Stimulated activated effector memory CD8-positive, alpha-beta T cell treated with anti-CD3 and anti-CD28 coated beads, Interleukin-12 subunit alpha, Interleukin-12 subunit beta, amount 100 ng/mL, for 72 hours (primary cell): Measurements from ENCODE around the gene RAPGEF2.
"Not testable (repeated sequence)": the region's sequence is repeated elsewhere in the genome, so short reads cannot be mapped to it uniquely, and the experiment has no call there.

Source experiments
- ATAC-seq: fragments of 150-1000 bp; cut with Tn5 transposase; 2 replicates; pipeline ENCODE4 v1.10.0; 2021
- DNase-seq, 2 donors: peaks; one replicate each; pipeline ENCODE4 v3.0.0; 2021 to 2022; ENCODE audit warnings: low spot score in 2 of 2
- H3K27ac Mint-ChIP-seq: one replicate; pipeline ENCODE4 v1.8.0; 2022; ENCODE audit warnings: mild to moderate bottlenecking, mixed read lengths
- H3K36me3 Mint-ChIP-seq: one replicate; pipeline ENCODE4 v1.8.0; 2022; ENCODE audit warnings: mild to moderate bottlenecking, mixed read lengths
- H3K4me1 Mint-ChIP-seq: one replicate; pipeline ENCODE4 v1.8.0; 2022; ENCODE audit warnings: mixed read lengths
- H3K4me3 Mint-ChIP-seq: one replicate; pipeline ENCODE4 v1.8.0; 2022; ENCODE audit warnings: mild to moderate bottlenecking, mixed read lengths
- H3K9me3 Mint-ChIP-seq: one replicate; pipeline ENCODE4 v1.8.0; 2022; ENCODE audit warnings: mixed read lengths

The RAPGEF2 gene

DNA sequence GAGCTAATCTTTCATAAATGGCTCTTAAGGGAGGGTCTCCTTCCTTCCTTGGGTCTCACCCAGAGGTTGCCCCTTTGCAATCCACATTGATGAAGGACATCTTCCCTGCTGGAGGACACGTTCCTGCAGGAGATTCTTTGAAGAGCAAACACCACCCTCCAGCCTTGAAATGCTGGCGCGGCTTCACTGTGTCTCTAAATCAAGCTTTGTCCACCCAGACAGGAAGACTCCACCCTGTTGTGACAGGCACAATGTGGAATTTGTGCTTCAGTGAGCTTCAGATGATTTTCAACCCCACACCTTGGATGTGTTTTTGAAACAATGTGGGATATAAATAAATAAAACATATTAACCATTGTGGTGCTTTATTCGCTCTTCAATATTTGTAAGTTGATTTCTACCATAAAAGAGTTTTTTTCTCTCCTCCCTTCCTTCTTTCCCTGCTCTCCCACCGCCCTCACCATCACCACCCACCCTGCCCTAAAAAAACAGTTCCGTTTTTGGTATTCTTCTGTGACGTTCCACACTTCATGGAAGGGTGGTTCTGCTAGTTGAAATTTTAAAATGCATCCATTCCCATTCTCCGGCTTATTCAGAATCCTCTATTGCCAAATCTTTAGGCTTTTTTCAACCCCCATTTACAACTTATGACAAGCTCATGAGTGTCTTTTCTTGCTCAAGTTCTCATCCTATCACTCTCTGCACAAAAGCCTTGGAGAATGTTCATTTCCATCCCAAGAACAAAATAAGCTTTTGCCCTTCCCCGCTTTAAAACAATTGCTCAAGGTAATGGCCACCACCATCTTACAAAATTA is 264.3 kb downstream of the RAPGEF2 start:
- no peak for DNase-seq
- Mint-ChIP-seq H3K36me3 (no peaks in the 10 kb centered on the region), H3K4me1 (no peaks in the 10 kb centered on the region), H3K27ac (no peak overlapping the region), H3K9me3 (no peaks in the 10 kb centered on the region), H3K4me3 (no peak overlapping the region)
- no peak for ATAC-seq

GRCh38 chr4:159367781-159368080 is 264.9 kb downstream of the RAPGEF2 start:
- H3K4me3 Mint-ChIP-seq = no peak overlapping the region
- DNase-seq (no peak), ATAC-seq (no peak)
- no peaks in the 10 kb centered on the region for H3K4me1 Mint-ChIP-seq
- no peaks in the 10 kb centered on the region for H3K9me3 Mint-ChIP-seq
- H3K36me3 Mint-ChIP-seq = no peaks in the 10 kb centered on the region
- no peak overlapping the region for H3K27ac Mint-ChIP-seq

- no peak overlapping the region for H3K27ac Mint-ChIP-seq
- no peak overlapping the region for H3K4me3 Mint-ChIP-seq
- H3K9me3 Mint-ChIP-seq = no peaks in the 10 kb centered on the region
- no peaks in the 10 kb centered on the region for H3K4me1 Mint-ChIP-seq
- ATAC-seq (no peak), DNase-seq (no peak)
- H3K36me3 Mint-ChIP-seq = no peaks in the 10 kb centered on the region
Observed at GRCh38 chr4:159368320-159368719, 265.4 kb downstream of the RAPGEF2 start.

GRCh38 chr4:159369256-159369655 is 266.4 kb downstream of the RAPGEF2 start:
- Mint-ChIP-seq H3K4me3 (no peak overlapping the region), H3K9me3 (no peaks in the 10 kb centered on the region), H3K4me1 (no peaks in the 10 kb centered on the region), H3K27ac (no peak overlapping the region), H3K36me3 (no peaks in the 10 kb centered on the region)
- no peak for DNase-seq
- ATAC-seq = no peak

- H3K4me3 Mint-ChIP-seq = no peak overlapping the region
- no peak overlapping the region for H3K27ac Mint-ChIP-seq
- no peaks in the 10 kb centered on the region for H3K36me3 Mint-ChIP-seq
- H3K9me3 Mint-ChIP-seq = no peaks in the 10 kb centered on the region
- no peaks in the 10 kb centered on the region for H3K4me1 Mint-ChIP-seq
- DNase-seq (no peak), ATAC-seq (no peak)
Observed at GRCh38 chr4:159370286-159370685, 267.4 kb downstream of the RAPGEF2 start.

DNA sequence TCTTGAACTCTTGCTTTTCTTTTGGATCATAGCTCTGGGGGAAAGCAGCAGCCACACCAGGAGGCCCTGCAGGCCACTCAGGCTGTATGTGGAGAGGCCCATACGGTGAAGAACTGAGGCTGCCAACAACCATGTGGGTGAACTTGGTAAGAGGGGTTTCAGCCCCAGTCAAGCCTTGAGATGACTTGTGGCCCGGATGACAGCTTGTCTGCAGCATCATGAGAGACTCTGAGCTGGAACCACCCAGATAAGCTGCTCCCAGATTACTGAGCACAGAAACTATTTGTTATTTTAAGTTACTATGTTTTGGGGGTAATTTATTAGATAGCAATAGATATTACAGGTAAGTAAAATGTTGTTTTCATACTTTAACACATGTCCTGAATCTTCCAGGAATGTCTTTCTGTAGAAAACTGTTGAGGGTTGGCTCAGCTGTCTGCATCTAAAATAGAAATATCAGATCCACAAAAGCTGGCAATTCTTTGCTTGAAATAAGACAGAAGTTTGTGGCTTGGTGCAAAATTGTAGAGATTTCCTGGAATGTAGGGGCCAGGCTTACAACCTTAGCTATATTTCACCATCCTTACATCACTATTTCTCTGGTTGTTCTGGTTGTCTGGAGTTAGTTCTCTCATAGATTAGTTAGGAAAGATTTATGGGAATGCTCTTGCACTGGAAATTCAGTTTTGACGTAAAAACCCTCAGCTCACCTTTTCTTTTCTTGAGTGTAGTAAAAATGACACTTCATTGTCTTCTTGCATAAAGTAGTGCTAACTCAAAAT is 272.1 kb downstream of the RAPGEF2 start:
- no peak for DNase-seq
- Mint-ChIP-seq H3K4me3 (no peak overlapping the region), H3K36me3 (no peaks in the 10 kb centered on the region), H3K9me3 (no peaks in the 10 kb centered on the region), H3K4me1 (no peaks in the 10 kb centered on the region), H3K27ac (no peak overlapping the region)
- no peak for ATAC-seq

DNA sequence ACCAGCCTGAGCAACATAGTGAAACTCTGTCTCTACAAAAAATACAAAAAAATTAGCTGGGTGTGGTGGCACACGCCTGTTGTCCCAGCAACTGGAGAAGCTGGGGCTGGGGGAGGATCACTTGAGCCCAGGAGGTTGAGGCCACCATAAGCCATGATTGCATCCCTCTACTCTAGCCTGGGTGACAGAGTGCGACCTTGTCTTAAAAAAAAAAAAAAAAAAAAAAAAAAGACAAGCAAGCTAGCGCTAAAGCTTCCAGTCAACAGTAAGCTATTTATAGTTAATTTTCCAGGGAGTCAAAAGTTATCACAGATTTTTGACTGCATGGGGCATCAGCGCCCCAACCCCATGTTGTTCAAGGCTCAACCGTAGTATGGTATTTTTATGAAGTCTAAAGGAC is 273.4 kb downstream of the RAPGEF2 start:
- Mint-ChIP-seq H3K27ac (no peak overlapping the region), H3K36me3 (no peaks in the 10 kb centered on the region), H3K9me3 (no peaks in the 10 kb centered on the region), H3K4me3 (no peak overlapping the region), H3K4me1 (no peaks in the 10 kb centered on the region)
- ATAC-seq = no peak
- no peak for DNase-seq

GRCh38 chr4:159378056-159378616 is 275.3 kb downstream of the RAPGEF2 start:
- Mint-ChIP-seq H3K36me3 (no peaks in the 10 kb centered on the region), H3K9me3 (no peaks in the 10 kb centered on the region), H3K4me1 (no peaks in the 10 kb centered on the region), H3K27ac (no peak overlapping the region), H3K4me3 (no peak overlapping the region)
- DNase-seq (no peak), ATAC-seq (no peak)

GRCh38 chr4:159379064-159379463 is 276.2 kb downstream of the RAPGEF2 start:
- H3K27ac Mint-ChIP-seq, DNase-seq, ATAC-seq, H3K4me3 Mint-ChIP-seq, H3K36me3 Mint-ChIP-seq, H3K4me1 Mint-ChIP-seq, H3K9me3 Mint-ChIP-seq: not testable (repeated sequence)

DNA sequence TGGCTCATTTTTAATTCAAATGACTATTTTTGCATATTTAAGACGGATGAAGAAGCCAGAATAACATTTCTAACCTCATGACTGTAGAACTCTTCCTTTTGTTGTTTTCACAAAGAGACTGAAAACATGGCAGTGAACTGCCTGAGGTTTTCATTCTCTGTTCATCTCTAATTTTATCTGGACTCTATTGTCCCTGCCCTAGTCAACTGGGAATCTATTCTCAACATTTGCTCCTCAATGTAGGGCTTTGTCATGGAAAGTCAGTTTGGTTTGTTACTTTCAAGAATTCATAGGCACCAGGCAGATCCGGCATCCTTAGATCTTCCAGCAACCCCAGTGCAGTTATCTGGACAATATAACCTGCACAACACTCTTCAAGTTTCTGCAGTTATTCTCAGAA is 277.0 kb downstream of the RAPGEF2 start:
- ATAC-seq (no peak), DNase-seq (no peak)
- no peaks in the 10 kb centered on the region for H3K9me3 Mint-ChIP-seq
- H3K36me3 Mint-ChIP-seq = no peaks in the 10 kb centered on the region
- H3K4me1 Mint-ChIP-seq = no peaks in the 10 kb centered on the region
- H3K27ac Mint-ChIP-seq = no peak overlapping the region
- no peak overlapping the region for H3K4me3 Mint-ChIP-seq

DNA sequence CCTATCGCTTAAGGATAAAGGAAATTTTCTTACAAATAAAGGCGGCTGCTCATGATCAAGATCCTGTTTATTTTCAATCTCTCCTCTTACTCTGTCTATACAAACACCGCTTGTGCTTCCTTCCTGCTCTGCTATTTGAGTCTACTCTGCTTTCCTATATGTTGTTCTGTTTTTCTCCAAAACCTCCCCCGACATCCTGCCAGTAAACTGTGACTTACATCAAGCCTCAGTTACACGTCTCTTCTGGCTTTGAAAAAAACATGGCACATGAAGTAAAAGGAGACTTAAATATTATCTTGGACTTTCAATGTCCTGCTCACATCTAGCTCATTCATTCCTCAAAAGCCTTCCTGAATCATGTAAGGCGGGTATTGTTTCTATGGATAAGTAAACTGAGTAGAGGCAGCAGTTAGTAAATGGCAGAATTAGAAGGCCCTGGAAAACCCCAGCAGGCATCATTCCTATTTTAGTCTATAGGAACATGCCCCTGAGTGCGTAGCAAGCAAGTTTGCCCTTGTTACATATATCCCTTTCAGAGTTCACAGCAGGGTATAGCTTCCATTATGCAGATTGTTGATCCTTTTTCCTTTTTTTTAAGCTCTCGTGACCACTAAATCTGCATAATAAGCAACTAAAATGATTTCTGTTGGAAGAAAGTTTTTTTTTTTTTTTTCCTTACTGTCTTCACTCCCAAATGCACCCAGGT is 280.1 kb downstream of the RAPGEF2 start:
- Mint-ChIP-seq H3K27ac (no peak overlapping the region), H3K36me3 (no peaks in the 10 kb centered on the region), H3K9me3 (peaks cover 8% of the 10 kb centered on the region), H3K4me3 (no peak overlapping the region), H3K4me1 (no peaks in the 10 kb centered on the region)
- DNase-seq = no peak
- no peak for ATAC-seq

GRCh38 chr4:159383562-159383931 is 280.7 kb downstream of the RAPGEF2 start:
- no peak overlapping the region for H3K27ac Mint-ChIP-seq
- no peak for ATAC-seq
- DNase-seq = no peak

DNA sequence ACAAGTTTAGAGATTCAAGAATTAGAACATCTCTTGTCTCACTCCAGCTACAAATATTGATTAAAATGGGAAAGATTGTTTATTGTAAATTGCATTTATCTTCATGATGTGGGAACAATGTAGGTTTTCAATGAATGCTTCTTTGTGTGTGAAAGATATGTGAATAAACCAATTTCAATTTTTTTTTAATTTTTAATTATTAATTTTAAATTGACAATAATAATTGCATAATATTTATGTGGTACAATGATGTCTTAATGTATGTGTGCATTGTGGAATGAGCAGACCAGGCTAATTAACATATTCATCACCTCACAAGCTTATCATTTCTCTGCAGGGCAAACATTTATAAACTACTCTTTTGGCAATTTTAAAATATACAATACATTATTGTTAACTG is 281.1 kb downstream of the RAPGEF2 start:
- H3K4me1 Mint-ChIP-seq = no peaks in the 10 kb centered on the region
- H3K9me3 Mint-ChIP-seq = peaks cover 8% of the 10 kb centered on the region
- DNase-seq (no peak), ATAC-seq (no peak)
- no peak overlapping the region for H3K27ac Mint-ChIP-seq
- no peaks in the 10 kb centered on the region for H3K36me3 Mint-ChIP-seq
- H3K4me3 Mint-ChIP-seq = no peak overlapping the region

More at GRCh38 chr4:159383562-159383931, 280.7 kb downstream of the RAPGEF2 start:
- H3K36me3 Mint-ChIP-seq = no peaks in the 10 kb centered on the region
- H3K4me1 Mint-ChIP-seq = no peaks in the 10 kb centered on the region
- no peak overlapping the region for H3K4me3 Mint-ChIP-seq
- H3K9me3 Mint-ChIP-seq = peaks cover 8% of the 10 kb centered on the region

DNA sequence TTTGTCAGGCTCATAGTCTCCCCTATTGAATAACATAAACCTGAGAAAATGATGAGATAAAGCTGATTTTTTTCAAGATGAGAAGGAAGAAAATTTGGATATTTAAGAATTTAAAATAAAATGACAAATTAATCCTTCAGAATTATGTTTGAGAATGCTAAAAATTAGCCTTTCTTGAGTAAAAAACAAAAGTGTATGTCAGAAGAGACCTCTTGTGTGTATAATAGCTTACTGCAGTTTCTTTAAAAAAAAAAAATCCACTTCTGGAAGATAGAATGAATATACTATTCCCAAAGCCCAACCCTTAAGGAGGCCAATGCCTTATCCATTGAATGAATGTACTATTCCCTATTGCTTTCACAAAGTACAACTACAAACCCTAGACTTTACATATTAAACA is 281.8 kb downstream of the RAPGEF2 start:
- H3K4me1 Mint-ChIP-seq = no peaks in the 10 kb centered on the region
- no peaks in the 10 kb centered on the region for H3K36me3 Mint-ChIP-seq
- peaks cover 8% of the 10 kb centered on the region for H3K9me3 Mint-ChIP-seq
- H3K4me3 Mint-ChIP-seq = no peak overlapping the region
- no peak for DNase-seq
- no peak overlapping the region for H3K27ac Mint-ChIP-seq
- ATAC-seq = no peak

DNA sequence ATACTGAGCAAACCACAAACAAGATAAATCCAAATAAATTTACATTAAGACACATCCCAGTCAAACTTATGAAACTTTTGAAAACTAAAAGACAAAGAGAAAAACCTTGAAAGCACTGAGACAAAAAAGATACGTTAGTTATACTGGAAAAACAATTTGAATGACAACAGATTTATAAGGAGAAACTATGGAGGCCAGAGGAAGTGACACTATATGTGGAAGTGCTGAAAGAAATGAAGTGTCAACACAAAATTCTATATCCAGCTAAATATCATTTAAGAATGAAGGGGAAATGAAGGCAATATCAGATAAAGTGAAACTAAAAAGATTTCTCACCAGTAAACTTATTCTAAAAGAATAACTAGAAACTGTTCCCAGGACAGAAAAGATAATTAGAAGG is 283.7 kb downstream of the RAPGEF2 start:
- H3K27ac Mint-ChIP-seq = no peak overlapping the region
- DNase-seq (no peak), ATAC-seq (no peak)
- H3K4me3 Mint-ChIP-seq = no peak overlapping the region
- H3K9me3 Mint-ChIP-seq = peaks cover 8% of the 10 kb centered on the region
- no peaks in the 10 kb centered on the region for H3K36me3 Mint-ChIP-seq
- no peaks in the 10 kb centered on the region for H3K4me1 Mint-ChIP-seq
